ENCODE measurements around the gene PROS1.
"Not testable (repeated sequence)": the region's sequence is repeated elsewhere in the genome, so short reads cannot be mapped to it uniquely, and the experiment has no call there.

PROS1 gene

GRCh38 chr3:93878250-93879017 lies 95.3 kb downstream of the PROS1 start:
- peak; percentile 18 for DNase-seq (ENCODE audit: low read depth, low spot score)

- not testable (repeated sequence) for DNase-seq (ENCODE audit: low read depth, low spot score)
Observed at GRCh38 chr3:93877427-93877826, 96.3 kb downstream of the PROS1 start.

- DNase-seq (ENCODE audit: low read depth, low spot score): not testable (repeated sequence)
Observed at GRCh38 chr3:93873412-93873811, 100.3 kb downstream of the PROS1 start.

GRCh38 chr3:93867425-93867824 lies 106.3 kb downstream of the PROS1 start:
- no peak for DNase-seq (ENCODE audit: low read depth, low spot score)

GRCh38 chr3:93861017-93861416 lies 112.7 kb downstream of the PROS1 start:
- no peak for DNase-seq (ENCODE audit: low read depth, low spot score)

- DNase-seq (ENCODE audit: low read depth, low spot score): no peak
Observed at GRCh38 chr3:93855401-93855800, 118.3 kb downstream of the PROS1 start.

- not testable (repeated sequence) for DNase-seq (ENCODE audit: low read depth, low spot score)
Observed at GRCh38 chr3:93852228-93852627, 121.5 kb downstream of the PROS1 start.

GRCh38 chr3:93843981-93844380 lies 129.7 kb downstream of the PROS1 start:
- peak; percentile 90 for DNase-seq (ENCODE audit: low read depth, low spot score)

GRCh38 chr3:93839193-93839592 lies 134.5 kb downstream of the PROS1 start:
- not testable (repeated sequence) for DNase-seq (ENCODE audit: low read depth, low spot score)

Data from astrocyte of the hippocampus (primary cell).